PC-9 (cell line): Measurements from ENCODE around the gene CDH13. TPM values are rescaled to one million over a fixed set of nuclear protein-coding genes. Genes with fewer than 3 reads are reported as not detected.

Experiments used
- BruUV-seq: library from RNA; stranded (reverse); fragments of 400-500 nt; replicated peaks from 2 replicates; lab custom pipeline; 2021; lab: Mats Ljungman, UMichigan
- CTCF ChIA-PET: fragments of 300-600 bp; sonication (Branson Sonifier 250); formaldehyde crosslinking; loops from one replicate; lab custom pipeline; 2022; ENCODE audit warnings: antibody characterized with exemption; lab: Charles Lee
- POLR2A ChIA-PET: fragments of 300-600 bp; sonication (Branson Sonifier 250); formaldehyde crosslinking; loops from one replicate; lab custom pipeline; 2022; ENCODE audit warnings: antibody characterized with exemption; ENCODE audit not compliant: unreplicated experiment; lab: Charles Lee
- DNase-seq, 2 experiments: peaks; one replicate each; pipeline versions ENCODE4 v3.0.0 to v3.0.0-alpha.2; 2015 to 2022; ENCODE audit warnings: mixed read lengths in 1 of 2
- H2AFZ ChIP-seq: fragments of 200-600 bp; sonication (generic); 2 replicates; pipeline ENCODE4 v1.8.1; 2017; ENCODE audit warnings: antibody characterized with exemption
- H3F3A ChIP-seq: fragments of 200-600 bp; sonication (generic); 2 replicates; pipeline ENCODE4 v1.8.1; 2017; ENCODE audit warnings: antibody characterized with exemption, mild to moderate bottlenecking, low read depth; ENCODE audit not compliant: insufficient read depth
- H3K27ac ChIP-seq: fragments of 200-600 bp; sonication (generic); 2 replicates; pipeline ENCODE4 v1.6.1; 2016; ENCODE audit warnings: mixed run types
- H3K27me3 ChIP-seq: fragments of 200-600 bp; sonication (generic); 2 replicates; pipeline ENCODE4 v1.6.1; 2016; ENCODE audit warnings: low read depth, mixed run types; ENCODE audit not compliant: insufficient read depth
- H3K36me3 ChIP-seq: fragments of 200-600 bp; sonication (generic); 2 replicates; pipeline ENCODE4 v1.6.1; 2016; ENCODE audit warnings: low read depth, mixed run types
- H3K4me1 ChIP-seq: fragments of 200-600 bp; sonication (generic); replicated peaks from 2 replicates; pipeline ENCODE4 v1.6.1; 2016; ENCODE audit warnings: mixed run types; ENCODE audit not compliant: insufficient read depth
- H3K4me2 ChIP-seq: fragments of 200-600 bp; sonication (generic); 2 replicates; pipeline ENCODE4 v1.6.1; 2017; ENCODE audit warnings: mixed run types
- H3K4me3 ChIP-seq: fragments of 200-600 bp; sonication (generic); 2 replicates; pipeline ENCODE4 v1.6.1; 2016; ENCODE audit warnings: mixed run types
- H3K79me2 ChIP-seq: fragments of 200-600 bp; sonication (generic); 2 replicates; pipeline ENCODE4 v1.6.1; 2017; ENCODE audit warnings: low read depth, mixed run types
- H3K9me2 ChIP-seq: fragments of 200-600 bp; sonication (generic); 2 replicates; pipeline ENCODE4 v1.8.1; 2017; ENCODE audit warnings: mild to moderate bottlenecking; ENCODE audit not compliant: insufficient read depth
- H3K9me3 ChIP-seq: fragments of 200-600 bp; sonication (generic); 2 replicates; pipeline ENCODE4 v1.8.1; 2016; ENCODE audit warnings: low read depth; ENCODE audit not compliant: insufficient read depth
- H4K20me1 ChIP-seq: fragments of 200-600 bp; sonication (generic); 2 replicates; pipeline ENCODE4 v1.8.1; 2017; ENCODE audit not compliant: insufficient read depth
- CTCF ChIP-seq: fragments of 200-600 bp; sonication (generic); conservative IDR thresholded peaks from 2 replicates; pipeline ENCODE4 v1.6.1; 2017; ENCODE audit warnings: mixed run types, antibody characterized with exemption, mild to moderate bottlenecking, moderate library complexity
- EZH2 ChIP-seq: fragments of 200-600 bp; sonication (generic); IDR thresholded peaks from 2 replicates; pipeline ENCODE4 v1.8.0; 2017; ENCODE audit warnings: antibody characterized with exemption, low read depth
- intact Hi-C: fragments of 100-400 bp; cut with micrococcal nuclease; formaldehyde crosslinking; loops from one replicate; pipeline ENCODE4 v1.10.0; 2022; ENCODE audit not compliant: unreplicated experiment
- total RNA-seq: library from RNA; stranded (reverse); gene quantifications from 2 replicates; pipeline ENCODE4 v1.2.3, GENCODE V29; 2021

Gene CDH13
- total RNA-seq, 1 experiment from 2014 or later: 0.24 TPM

DNA sequence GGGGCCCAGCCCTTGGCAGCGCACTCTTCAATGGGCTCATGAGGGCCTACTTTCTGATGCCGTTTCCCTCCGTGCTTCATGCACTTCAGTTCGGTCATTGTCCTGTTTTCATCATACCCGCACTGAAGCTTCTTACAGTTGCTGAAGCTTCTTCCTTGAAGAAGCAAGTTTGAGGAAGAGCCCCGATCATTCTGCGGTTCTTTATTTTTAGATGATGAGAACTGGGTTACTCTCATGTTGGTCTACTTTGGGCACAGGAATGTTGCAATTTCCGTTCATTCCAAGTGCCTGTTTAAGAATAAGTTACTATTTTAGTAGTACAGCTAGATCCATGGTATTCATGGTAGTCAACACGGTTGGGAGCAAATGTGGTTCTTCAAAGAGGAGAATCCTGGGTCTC lies 593.3 kb downstream of the CDH13 start:
- ChIA-PET POLR2A (no interaction called here), CTCF (no interaction called here)
- Histone ChIP-seq H3F3A (no peaks in the 10 kb centered on the region), H2AFZ (no peak overlapping the region), H3K9me2 (no peaks in the 10 kb centered on the region), H4K20me1 (no peaks in the 10 kb centered on the region), H3K79me2 (no peaks in the 10 kb centered on the region), H3K4me3 (no peak overlapping the region), H3K27ac (no peak overlapping the region), H3K4me1 (no peaks in the 10 kb centered on the region), H3K9me3 (no peaks in the 10 kb centered on the region), H3K36me3 (no peaks in the 10 kb centered on the region), H3K27me3 (0 out of 2 replicates have a peak, but pooled peaks cover 3% of the 10 kb centered on the region), H3K4me2 (no peak overlapping the region)
- DNase-seq: no peak
- no TSS peak for BruUV-seq
- intact Hi-C loops: no loop called here
- no peak for TF ChIP-seq EZH2
- TF ChIP-seq CTCF: no peak

DNA sequence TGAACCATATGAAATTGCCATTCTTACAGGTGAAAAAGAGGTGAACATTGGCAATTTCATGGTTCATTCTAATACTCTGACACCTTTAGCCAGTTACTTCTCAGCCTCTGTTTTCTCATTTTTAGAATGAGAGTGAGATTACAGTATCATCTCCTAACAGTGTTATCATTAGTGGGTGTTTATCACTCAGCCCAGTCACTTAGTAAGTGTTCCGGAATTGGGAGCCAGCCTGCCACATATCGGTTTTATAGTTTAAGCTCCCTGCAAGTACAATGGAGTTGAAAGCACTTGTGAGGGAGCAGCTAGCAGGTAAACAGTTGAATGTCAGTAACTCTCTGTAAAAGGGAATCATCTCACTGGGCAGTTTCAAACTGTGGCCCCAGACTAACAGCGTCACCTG lies 597.9 kb downstream of the CDH13 start:
- CTCF ChIA-PET: no interaction called here

DNA sequence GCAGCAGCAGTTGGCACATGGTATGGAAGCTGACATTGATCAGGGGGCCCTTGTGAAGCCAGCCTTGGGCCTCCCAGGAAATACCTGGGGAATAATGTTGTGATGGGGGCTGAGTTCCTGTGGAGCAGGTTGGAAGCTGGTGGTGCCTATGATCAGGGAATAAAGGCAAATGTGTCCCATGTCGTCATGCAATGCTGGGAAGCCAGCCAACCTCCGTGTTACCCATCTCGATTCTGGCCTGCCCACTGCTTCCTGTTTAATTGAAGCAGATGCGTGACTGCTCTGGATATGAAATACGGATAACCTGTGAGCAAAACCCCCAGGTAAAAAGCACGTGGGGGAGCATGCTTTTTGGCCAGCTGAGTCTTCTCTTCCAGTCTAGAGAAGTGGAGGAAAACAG lies 600.6 kb downstream of the CDH13 start:
- TF ChIP-seq CTCF: no peak
- TF ChIP-seq EZH2: no peak
- Histone ChIP-seq H3K4me3 (no peak overlapping the region), H3K9me3 (no peaks in the 10 kb centered on the region), H2AFZ (no peak overlapping the region), H3K9me2 (no peaks in the 10 kb centered on the region), H3F3A (no peaks in the 10 kb centered on the region), H3K27ac (no peak overlapping the region), H3K4me2 (no peak overlapping the region), H3K36me3 (no peaks in the 10 kb centered on the region), H3K79me2 (no peaks in the 10 kb centered on the region), H4K20me1 (no peaks in the 10 kb centered on the region), H3K27me3 (peaks cover 59% of the 10 kb centered on the region), H3K4me1 (no peaks in the 10 kb centered on the region)
- no TSS peak for BruUV-seq
- ChIA-PET CTCF (no interaction called here), POLR2A (no interaction called here)
- DNase-seq: no peak
- intact Hi-C loops: no loop called here

More for the DNA sequence above, 597.9 kb downstream of the CDH13 start:
- intact Hi-C loops: no loop called here
- no peaks in the 10 kb centered on the region for H4K20me1 ChIP-seq
- no peaks in the 10 kb centered on the region for H3K9me3 ChIP-seq
- DNase-seq: no peak
- H3K36me3 ChIP-seq: no peaks in the 10 kb centered on the region
- no peak overlapping the region for H3K4me3 ChIP-seq
- H3F3A ChIP-seq: no peaks in the 10 kb centered on the region
- H2AFZ ChIP-seq: no peak overlapping the region
- no peaks in the 10 kb centered on the region for H3K4me1 ChIP-seq
- no peak overlapping the region for H3K4me2 ChIP-seq
- H3K79me2 ChIP-seq: no peaks in the 10 kb centered on the region
- no peak for TF ChIP-seq EZH2
- TF ChIP-seq CTCF: no peak
- BruUV-seq: no TSS peak
- no peaks in the 10 kb centered on the region for H3K9me2 ChIP-seq
- POLR2A ChIA-PET: no interaction called here
- H3K27me3 ChIP-seq: peaks cover 38% of the 10 kb centered on the region
- no peak overlapping the region for H3K27ac ChIP-seq
